Stimulated activated CD8-positive, alpha-beta memory T cell treated with anti-CD3 and anti-CD28 coated beads, Interleukin-2, amount 100 ng/mL, for 48 hours (primary cell): ENCODE data around the gene PSEN1.
"Not testable (repeated sequence)": the region's sequence is repeated elsewhere in the genome, so short reads cannot be mapped to it uniquely, and the experiment has no call there.

Experiments used
- DNase-seq, 2 donors: peaks; one replicate each; pipeline ENCODE4 v3.0.0-alpha.2; 2020; ENCODE audit warnings: low read depth in 2 of 2

PSEN1 gene

GRCh38 chr14:73166399-73166798, 30.1 kb downstream of the PSEN1 start:
- DNase-seq: no peak

GRCh38 chr14:73167727-73168126, 31.4 kb downstream of the PSEN1 start:
- no peak for DNase-seq

GRCh38 chr14:73168274-73168673, 32.0 kb downstream of the PSEN1 start:
- DNase-seq: no peak

- DNase-seq: no peak
Observed at GRCh38 chr14:73168691-73169090, 32.4 kb downstream of the PSEN1 start.

- DNase-seq: not testable (repeated sequence)
Observed at GRCh38 chr14:73169855-73170254, 33.5 kb downstream of the PSEN1 start.

- no peak for DNase-seq
Observed at GRCh38 chr14:73170686-73171085, 34.4 kb downstream of the PSEN1 start.

GRCh38 chr14:73172500-73172899, 36.2 kb downstream of the PSEN1 start:
- no peak for DNase-seq

- DNase-seq: no peak
Observed at GRCh38 chr14:73173092-73173735, 36.9 kb downstream of the PSEN1 start.

GRCh38 chr14:73176685-73177084, 40.4 kb downstream of the PSEN1 start:
- no peak for DNase-seq

- no peak for DNase-seq
Observed at GRCh38 chr14:73180385-73180805, 44.1 kb downstream of the PSEN1 start.

- not testable (repeated sequence) for DNase-seq
Observed at GRCh38 chr14:73180969-73181368, 44.7 kb downstream of the PSEN1 start.

GRCh38 chr14:73188501-73188911, 52.2 kb downstream of the PSEN1 start:
- no peak for DNase-seq

GRCh38 chr14:73189651-73190050, 53.3 kb downstream of the PSEN1 start:
- no peak for DNase-seq

- DNase-seq: no peak
Observed at GRCh38 chr14:73191441-73191840, 55.1 kb downstream of the PSEN1 start.

- not testable (repeated sequence) for DNase-seq
Observed at GRCh38 chr14:73194306-73194705, 58.0 kb downstream of the PSEN1 start.

GRCh38 chr14:73198253-73198652, 61.9 kb downstream of the PSEN1 start:
- DNase-seq: no peak

- DNase-seq: no peak
Observed at GRCh38 chr14:73203527-73203926, 67.2 kb downstream of the PSEN1 start.

- no peak for DNase-seq
Observed at GRCh38 chr14:73207615-73208014, 71.3 kb downstream of the PSEN1 start.

GRCh38 chr14:73208390-73208789, 72.1 kb downstream of the PSEN1 start:
- DNase-seq: no peak

GRCh38 chr14:73208846-73209245, 72.5 kb downstream of the PSEN1 start:
- DNase-seq: no peak

GRCh38 chr14:73209953-73210352, 73.6 kb downstream of the PSEN1 start:
- no peak for DNase-seq

GRCh38 chr14:73211251-73212040, 75.1 kb downstream of the PSEN1 start:
- no peak for DNase-seq

- DNase-seq: no peak
Observed at GRCh38 chr14:73216030-73216429, 79.7 kb downstream of the PSEN1 start.
